Measurements from ENCODE around the gene MSL3B.

Gene MSL3B

DNA sequence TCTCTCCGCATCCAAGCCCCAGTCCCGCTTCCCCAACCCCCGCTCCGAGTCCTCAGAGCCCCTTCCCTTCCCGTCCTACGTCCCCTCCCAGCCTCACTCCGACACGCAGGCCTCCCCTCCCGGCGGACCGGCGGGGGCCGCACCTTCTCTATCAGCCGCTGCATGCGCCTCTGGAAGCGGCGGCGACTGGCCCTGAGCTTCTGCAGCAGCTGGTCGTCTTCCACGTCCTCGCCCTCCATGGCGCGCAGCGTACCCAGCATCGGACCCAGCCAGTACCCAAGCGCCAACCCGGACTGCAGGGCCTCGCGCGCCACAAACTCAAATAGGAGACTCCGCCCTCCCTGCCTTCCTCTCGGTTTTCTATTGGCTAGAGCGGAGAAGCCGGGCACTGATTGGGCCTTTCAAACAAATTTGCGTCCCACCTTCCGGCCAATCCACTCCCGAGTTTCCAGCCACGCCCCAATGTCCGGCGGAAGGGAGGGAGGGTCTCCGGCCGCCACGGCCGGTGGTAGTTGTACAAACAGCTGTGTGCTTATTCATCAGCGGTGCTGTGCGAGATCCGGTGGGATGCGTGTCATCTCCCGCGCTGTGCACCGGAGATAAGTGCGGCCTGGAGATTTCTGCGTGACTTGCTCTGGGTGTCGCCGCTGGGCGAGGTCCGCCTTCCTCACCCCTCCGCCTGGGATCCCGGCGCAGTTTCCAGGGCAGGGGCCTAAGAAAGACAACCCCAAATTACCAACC is 13.8 kb downstream of the MSL3B start, which contains the start of gene HJURP (continued):
- TF ChIP-seq, protein P1, sequence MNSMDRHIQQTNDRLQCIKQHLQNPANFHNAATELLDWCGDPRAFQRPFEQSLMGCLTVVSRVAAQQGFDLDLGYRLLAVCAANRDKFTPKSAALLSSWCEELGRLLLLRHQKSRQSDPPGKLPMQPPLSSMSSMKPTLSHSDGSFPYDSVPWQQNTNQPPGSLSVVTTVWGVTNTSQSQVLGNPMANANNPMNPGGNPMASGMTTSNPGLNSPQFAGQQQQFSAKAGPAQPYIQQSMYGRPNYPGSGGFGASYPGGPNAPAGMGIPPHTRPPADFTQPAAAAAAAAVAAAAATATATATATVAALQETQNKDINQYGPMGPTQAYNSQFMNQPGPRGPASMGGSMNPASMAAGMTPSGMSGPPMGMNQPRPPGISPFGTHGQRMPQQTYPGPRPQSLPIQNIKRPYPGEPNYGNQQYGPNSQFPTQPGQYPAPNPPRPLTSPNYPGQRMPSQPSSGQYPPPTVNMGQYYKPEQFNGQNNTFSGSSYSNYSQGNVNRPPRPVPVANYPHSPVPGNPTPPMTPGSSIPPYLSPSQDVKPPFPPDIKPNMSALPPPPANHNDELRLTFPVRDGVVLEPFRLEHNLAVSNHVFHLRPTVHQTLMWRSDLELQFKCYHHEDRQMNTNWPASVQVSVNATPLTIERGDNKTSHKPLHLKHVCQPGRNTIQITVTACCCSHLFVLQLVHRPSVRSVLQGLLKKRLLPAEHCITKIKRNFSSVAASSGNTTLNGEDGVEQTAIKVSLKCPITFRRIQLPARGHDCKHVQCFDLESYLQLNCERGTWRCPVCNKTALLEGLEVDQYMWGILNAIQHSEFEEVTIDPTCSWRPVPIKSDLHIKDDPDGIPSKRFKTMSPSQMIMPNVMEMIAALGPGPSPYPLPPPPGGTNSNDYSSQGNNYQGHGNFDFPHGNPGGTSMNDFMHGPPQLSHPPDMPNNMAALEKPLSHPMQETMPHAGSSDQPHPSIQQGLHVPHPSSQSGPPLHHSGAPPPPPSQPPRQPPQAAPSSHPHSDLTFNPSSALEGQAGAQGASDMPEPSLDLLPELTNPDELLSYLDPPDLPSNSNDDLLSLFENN (IDR thresholded peaks at IDR 0.05; ENCODE audit: low read depth in 2 of 2, low read length in 2 of 2): no peak
- TF ChIP-seq, protein P2, sequence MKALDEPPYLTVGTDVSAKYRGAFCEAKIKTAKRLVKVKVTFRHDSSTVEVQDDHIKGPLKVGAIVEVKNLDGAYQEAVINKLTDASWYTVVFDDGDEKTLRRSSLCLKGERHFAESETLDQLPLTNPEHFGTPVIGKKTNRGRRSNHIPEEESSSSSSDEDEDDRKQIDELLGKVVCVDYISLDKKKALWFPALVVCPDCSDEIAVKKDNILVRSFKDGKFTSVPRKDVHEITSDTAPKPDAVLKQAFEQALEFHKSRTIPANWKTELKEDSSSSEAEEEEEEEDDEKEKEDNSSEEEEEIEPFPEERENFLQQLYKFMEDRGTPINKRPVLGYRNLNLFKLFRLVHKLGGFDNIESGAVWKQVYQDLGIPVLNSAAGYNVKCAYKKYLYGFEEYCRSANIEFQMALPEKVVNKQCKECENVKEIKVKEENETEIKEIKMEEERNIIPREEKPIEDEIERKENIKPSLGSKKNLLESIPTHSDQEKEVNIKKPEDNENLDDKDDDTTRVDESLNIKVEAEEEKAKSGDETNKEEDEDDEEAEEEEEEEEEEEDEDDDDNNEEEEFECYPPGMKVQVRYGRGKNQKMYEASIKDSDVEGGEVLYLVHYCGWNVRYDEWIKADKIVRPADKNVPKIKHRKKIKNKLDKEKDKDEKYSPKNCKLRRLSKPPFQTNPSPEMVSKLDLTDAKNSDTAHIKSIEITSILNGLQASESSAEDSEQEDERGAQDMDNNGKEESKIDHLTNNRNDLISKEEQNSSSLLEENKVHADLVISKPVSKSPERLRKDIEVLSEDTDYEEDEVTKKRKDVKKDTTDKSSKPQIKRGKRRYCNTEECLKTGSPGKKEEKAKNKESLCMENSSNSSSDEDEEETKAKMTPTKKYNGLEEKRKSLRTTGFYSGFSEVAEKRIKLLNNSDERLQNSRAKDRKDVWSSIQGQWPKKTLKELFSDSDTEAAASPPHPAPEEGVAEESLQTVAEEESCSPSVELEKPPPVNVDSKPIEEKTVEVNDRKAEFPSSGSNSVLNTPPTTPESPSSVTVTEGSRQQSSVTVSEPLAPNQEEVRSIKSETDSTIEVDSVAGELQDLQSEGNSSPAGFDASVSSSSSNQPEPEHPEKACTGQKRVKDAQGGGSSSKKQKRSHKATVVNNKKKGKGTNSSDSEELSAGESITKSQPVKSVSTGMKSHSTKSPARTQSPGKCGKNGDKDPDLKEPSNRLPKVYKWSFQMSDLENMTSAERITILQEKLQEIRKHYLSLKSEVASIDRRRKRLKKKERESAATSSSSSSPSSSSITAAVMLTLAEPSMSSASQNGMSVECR (CRISPR knock-in tag; IDR thresholded peaks at IDR 0.05): peak; percentile 82
- no peak for TF ChIP-seq ESRRB (CRISPR knock-in tag; IDR thresholded peaks at IDR 0.05; ENCODE audit: borderline replicate concordance)
- peak; percentile 71 for TF ChIP-seq RBBP5 (IDR thresholded peaks at IDR 0.05; ENCODE audit: borderline replicate concordance, insufficient read depth, low read length, poor library complexity, severe bottlenecking)
- TF ChIP-seq SNRNP70 (optimal IDR thresholded peaks at IDR 0.05; ENCODE audit: low read depth, low read length): no peak
- TF ChIP-seq, protein P3, sequence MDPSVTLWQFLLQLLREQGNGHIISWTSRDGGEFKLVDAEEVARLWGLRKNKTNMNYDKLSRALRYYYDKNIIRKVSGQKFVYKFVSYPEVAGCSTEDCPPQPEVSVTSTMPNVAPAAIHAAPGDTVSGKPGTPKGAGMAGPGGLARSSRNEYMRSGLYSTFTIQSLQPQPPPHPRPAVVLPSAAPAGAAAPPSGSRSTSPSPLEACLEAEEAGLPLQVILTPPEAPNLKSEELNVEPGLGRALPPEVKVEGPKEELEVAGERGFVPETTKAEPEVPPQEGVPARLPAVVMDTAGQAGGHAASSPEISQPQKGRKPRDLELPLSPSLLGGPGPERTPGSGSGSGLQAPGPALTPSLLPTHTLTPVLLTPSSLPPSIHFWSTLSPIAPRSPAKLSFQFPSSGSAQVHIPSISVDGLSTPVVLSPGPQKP (CRISPR knock-in tag; IDR thresholded peaks at IDR 0.05): no peak
- TF ChIP-seq, protein P4, sequence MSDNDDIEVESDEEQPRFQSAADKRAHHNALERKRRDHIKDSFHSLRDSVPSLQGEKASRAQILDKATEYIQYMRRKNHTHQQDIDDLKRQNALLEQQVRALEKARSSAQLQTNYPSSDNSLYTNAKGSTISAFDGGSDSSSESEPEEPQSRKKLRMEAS (CRISPR knock-in tag; IDR thresholded peaks at IDR 0.05): peak; percentile 44; the same call in 1 of the 2 replicates
- TF ChIP-seq, protein P5, sequence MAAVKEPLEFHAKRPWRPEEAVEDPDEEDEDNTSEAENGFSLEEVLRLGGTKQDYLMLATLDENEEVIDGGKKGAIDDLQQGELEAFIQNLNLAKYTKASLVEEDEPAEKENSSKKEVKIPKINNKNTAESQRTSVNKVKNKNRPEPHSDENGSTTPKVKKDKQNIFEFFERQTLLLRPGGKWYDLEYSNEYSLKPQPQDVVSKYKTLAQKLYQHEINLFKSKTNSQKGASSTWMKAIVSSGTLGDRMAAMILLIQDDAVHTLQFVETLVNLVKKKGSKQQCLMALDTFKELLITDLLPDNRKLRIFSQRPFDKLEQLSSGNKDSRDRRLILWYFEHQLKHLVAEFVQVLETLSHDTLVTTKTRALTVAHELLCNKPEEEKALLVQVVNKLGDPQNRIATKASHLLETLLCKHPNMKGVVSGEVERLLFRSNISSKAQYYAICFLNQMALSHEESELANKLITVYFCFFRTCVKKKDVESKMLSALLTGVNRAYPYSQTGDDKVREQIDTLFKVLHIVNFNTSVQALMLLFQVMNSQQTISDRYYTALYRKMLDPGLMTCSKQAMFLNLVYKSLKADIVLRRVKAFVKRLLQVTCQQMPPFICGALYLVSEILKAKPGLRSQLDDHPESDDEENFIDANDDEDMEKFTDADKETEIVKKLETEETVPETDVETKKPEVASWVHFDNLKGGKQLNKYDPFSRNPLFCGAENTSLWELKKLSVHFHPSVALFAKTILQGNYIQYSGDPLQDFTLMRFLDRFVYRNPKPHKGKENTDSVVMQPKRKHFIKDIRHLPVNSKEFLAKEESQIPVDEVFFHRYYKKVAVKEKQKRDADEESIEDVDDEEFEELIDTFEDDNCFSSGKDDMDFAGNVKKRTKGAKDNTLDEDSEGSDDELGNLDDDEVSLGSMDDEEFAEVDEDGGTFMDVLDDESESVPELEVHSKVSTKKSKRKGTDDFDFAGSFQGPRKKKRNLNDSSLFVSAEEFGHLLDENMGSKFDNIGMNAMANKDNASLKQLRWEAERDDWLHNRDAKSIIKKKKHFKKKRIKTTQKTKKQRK (IDR thresholded peaks at IDR 0.05; ENCODE audit: borderline replicate concordance, low read depth, low read length): no peak
- TF ChIP-seq MTA3 (IDR thresholded peaks at IDR 0.05; ENCODE audit: borderline replicate concordance): 0 out of 2 replicates have a peak, but pooled peaks have one; percentile 59

All from K562 (cell line).